HCT116 (cell line): ENCODE results near the gene DNAAF5. TPM values are rescaled to one million over a fixed set of nuclear protein-coding genes. Genes with fewer than 3 reads are reported as not detected.

Source experiments
- ATAC-seq: fragments of 200-7000 bp; cut with Tn5 transposase; 2 replicates; pipeline ENCODE4 v1.9.1; 2020; ENCODE audit warnings: mild to moderate bottlenecking, moderate library complexity
- BruUV-seq: library from RNA; stranded (reverse); fragments of 400-500 nt; replicated peaks from 2 replicates; lab custom pipeline; 2021; lab: Mats Ljungman, UMichigan
- CTCF ChIA-PET: fragments of 300-600 bp; sonication (Branson Sonifier 250); formaldehyde crosslinking; loops from one replicate; lab custom pipeline; 2021; ENCODE audit warnings: antibody characterized with exemption; lab: Charles Lee
- POLR2A ChIA-PET: fragments of 300-600, 350-600 bp; sonication (Branson Sonifier 250); formaldehyde crosslinking; loops from one replicate; lab custom pipeline; 2021; ENCODE audit warnings: antibody characterized with exemption; lab: Charles Lee
- RAD21 ChIA-PET, 2 experiments: fragments of 300-600 bp; sonication (Branson Sonifier 250); formaldehyde crosslinking; loops; one replicate each; lab custom pipeline; 2023; ENCODE audit warnings: low total read pairs in 2 of 2; ENCODE audit not compliant: uncharacterized antibody in 2 of 2, unreplicated experiment in 2 of 2, low non-redundant PET in 1 of 2; lab: Charles Lee
- DNase-seq: peaks from one replicate; pipeline ENCODE4 v3.0.0-alpha.2; 2010; ENCODE audit warnings: low read depth, low spot score
- H2AFZ ChIP-seq: fragments of 200-600 bp; shearing (Covaris generic), sonication (generic); 2 replicates; pipeline ENCODE4 v1.6.1; 2017; ENCODE audit warnings: low read depth, mixed run types, mixed read lengths, antibody characterized with exemption, low read length; ENCODE audit not compliant: poor library complexity, severe bottlenecking
- H3K27ac ChIP-seq: 2 replicates; pipeline ENCODE4 v1.5.1; 2012; ENCODE audit warnings: low read depth, low read length
- H3K27me3 ChIP-seq: fragments of 200-600 bp; sonication (generic); 2 replicates; pipeline ENCODE4 v1.6.1; 2016; ENCODE audit warnings: mixed run types, low read length, mixed read lengths; ENCODE audit not compliant: insufficient read depth
- H3K36me3 ChIP-seq, 2 experiments: fragments of 200-500 bp in 1 of 2; fragments of 200-600 bp in 1 of 2; sonication (Bioruptor generic) in 1 of 2; sonication (generic) in 1 of 2; 2 replicates each; pipeline versions ENCODE4 v1.5.1 to v1.6.1; 2014 to 2016; ENCODE audit warnings: low read length in 2 of 2, inconsistent platforms in 1 of 2, mixed read lengths in 1 of 2, mixed run types in 1 of 2; ENCODE audit not compliant: insufficient read depth in 2 of 2, control insufficient read depth in 1 of 2
- H3K4me1 ChIP-seq, 2 experiments: fragments of 200-600 bp in 1 of 2; sonication (generic) in 1 of 2; 2 replicates each; pipeline versions ENCODE4 v1.5.1 to v1.6.1; 2012 to 2017; ENCODE audit warnings: low read length in 2 of 2, inconsistent platforms in 1 of 2, mild to moderate bottlenecking in 1 of 2, mixed read lengths in 1 of 2, mixed run types in 1 of 2, moderate library complexity in 1 of 2; ENCODE audit not compliant: insufficient read depth in 2 of 2, control insufficient read depth in 1 of 2
- H3K4me2 ChIP-seq: fragments of 200-600 bp; sonication (generic); 2 replicates; pipeline ENCODE4 v1.6.1; 2017; ENCODE audit warnings: mixed run types, low read length, mixed read lengths
- H3K4me3 ChIP-seq, 2 experiments: fragments of 200-600 bp in 1 of 2; sonication (generic) in 1 of 2; replicated peaks in 1 of 2; 2 replicates each; pipeline ENCODE4 v1.5.1; 2011 to 2016; ENCODE audit warnings: low read length in 2 of 2, control low read depth in 1 of 2, low read depth in 1 of 2, mild to moderate bottlenecking in 1 of 2, mixed read lengths in 1 of 2, mixed run types in 1 of 2
- H3K79me2 ChIP-seq: fragments of 200-600 bp; sonication (generic); 2 replicates; pipeline ENCODE4 v1.6.1; 2017; ENCODE audit warnings: mild to moderate bottlenecking, mixed run types, low read length, moderate library complexity, mixed read lengths; ENCODE audit not compliant: insufficient read depth
- H3K9ac ChIP-seq: fragments of 200-600 bp; sonication (generic); 2 replicates; pipeline ENCODE4 v1.6.1; 2016; ENCODE audit warnings: low read length, mixed read lengths
- H3K9me2 ChIP-seq: fragments of 200-600 bp; sonication (generic), shearing (Covaris generic); 2 replicates; pipeline ENCODE4 v1.6.1; 2017; ENCODE audit warnings: mixed run types, mild to moderate bottlenecking, moderate library complexity; ENCODE audit not compliant: insufficient read depth
- H3K9me3 ChIP-seq, 2 experiments: fragments of 200-500 bp in 1 of 2; fragments of 200-600 bp in 1 of 2; sonication (Bioruptor generic) in 1 of 2; sonication (generic) in 1 of 2; 2 replicates each; pipeline ENCODE4 v1.6.1; 2014 to 2017; ENCODE audit warnings: low read length in 2 of 2, mixed read lengths in 2 of 2, inconsistent platforms in 1 of 2, low read depth in 1 of 2, mild to moderate bottlenecking in 1 of 2, mixed run types in 1 of 2, moderate library complexity in 1 of 2; ENCODE audit not compliant: control insufficient read depth in 1 of 2, insufficient read depth in 1 of 2
- H4K20me1 ChIP-seq: fragments of 200-600 bp; sonication (generic), shearing (Covaris generic); 2 replicates; pipeline ENCODE4 v1.6.1; 2017; ENCODE audit warnings: mixed run types, mild to moderate bottlenecking, moderate library complexity; ENCODE audit not compliant: insufficient read depth
- ATF3 ChIP-seq: IDR thresholded peaks from 2 replicates; pipeline ENCODE4 v1.6.1; 2012
- CBX3 ChIP-seq: IDR thresholded peaks from 2 replicates; pipeline ENCODE4 v1.6.1; 2012; ENCODE audit warnings: low read depth
- EGR1 ChIP-seq: IDR thresholded peaks from 2 replicates; pipeline ENCODE4 v1.6.1; 2012; ENCODE audit warnings: low read depth
- ELF1 ChIP-seq: IDR thresholded peaks from 2 replicates; pipeline ENCODE4 v1.6.1; 2012; ENCODE audit warnings: low read depth, borderline replicate concordance
- EZH2phosphoT487 ChIP-seq: fragments of 200-600 bp; IDR thresholded peaks from 2 replicates; pipeline ENCODE4 v1.6.1; 2018; ENCODE audit warnings: antibody characterized with exemption, borderline replicate concordance
- JUND ChIP-seq: IDR thresholded peaks from 2 replicates; pipeline ENCODE4 v1.6.1; 2012
- POLR2A ChIP-seq: IDR thresholded peaks from 2 replicates; pipeline ENCODE4 v1.7.0; 2011; ENCODE audit warnings: borderline replicate concordance; ENCODE audit not compliant: insufficient read depth, insufficient read length; ENCODE audit errors: extremely low read depth
- POLR2AphosphoS5 ChIP-seq: IDR thresholded peaks from 2 replicates; pipeline ENCODE4 v1.6.1; 2011; ENCODE audit warnings: mild to moderate bottlenecking, low read depth, low read length, moderate library complexity
- RAD21 ChIP-seq: IDR thresholded peaks from 2 replicates; pipeline ENCODE4 v1.6.1; 2012; ENCODE audit warnings: low read depth, mild to moderate bottlenecking
- SIN3A ChIP-seq: IDR thresholded peaks from 2 replicates; pipeline ENCODE4 v1.6.1; 2012; ENCODE audit warnings: low read depth
- SP1 ChIP-seq: IDR thresholded peaks from 2 replicates; pipeline ENCODE4 v1.6.1; 2012; ENCODE audit warnings: low read depth
- SRF ChIP-seq: IDR thresholded peaks from 2 replicates; pipeline ENCODE4 v1.6.1; 2012; ENCODE audit warnings: low read depth
- YY1 ChIP-seq: IDR thresholded peaks from 2 replicates; pipeline ENCODE4 v1.6.1; 2011; ENCODE audit warnings: low read length, low read depth, moderate library complexity, mild to moderate bottlenecking; ENCODE audit not compliant: insufficient replicate concordance; ENCODE audit errors: extremely low read depth
- ZFX ChIP-seq: fragments of 450-650 bp; IDR thresholded peaks from 2 replicates; pipeline ENCODE4 v1.6.1; 2017
- intact Hi-C: fragments of 100-400 bp; cut with micrococcal nuclease; formaldehyde crosslinking; loops from 2 replicates; pipeline ENCODE4 v1.10.0; 2022
- total RNA-seq: library from RNA; stranded (reverse); gene quantifications from one replicate; pipeline ENCODE4 v1.2.1, GENCODE V29; 2021; ENCODE audit not compliant: unreplicated experiment
- TF ChIP-seq, protein P1 (sequence below): IDR thresholded peaks from 2 replicates; pipeline ENCODE4 v1.6.1; 2012
- TF ChIP-seq, protein P2 (sequence below), 3 experiments: fragments of 200-600 bp in 1 of 3; sonication (generic) in 1 of 3; IDR thresholded peaks in 2 of 3; conservative IDR thresholded peaks in 1 of 3; 2 replicates each; pipeline ENCODE4 v1.5.1; 2012 to 2017; ENCODE audit warnings: low read depth in 2 of 3, low read length in 2 of 3, antibody characterized with exemption in 1 of 3, borderline replicate concordance in 1 of 3, control low read depth in 1 of 3, mild to moderate bottlenecking in 1 of 3, mixed read lengths in 1 of 3, mixed run types in 1 of 3, moderate library complexity in 1 of 3; ENCODE audit not compliant: insufficient read depth in 1 of 3
- TF ChIP-seq, protein P3 (sequence below): IDR thresholded peaks from 2 replicates; pipeline ENCODE4 v1.6.1; 2011; ENCODE audit warnings: mild to moderate bottlenecking, low read length, moderate library complexity; ENCODE audit not compliant: insufficient replicate concordance; ENCODE audit errors: extremely low read depth

DNAAF5 gene
- total RNA-seq, 1 experiment from 2014 or later, result 69.4 TPM

- H3K9me2 ChIP-seq, result no peaks in the 10 kb centered on the region
- TF ChIP-seq EGR1 (no peak), ATF3 (no peak), CBX3 (no peak), POLR2A (no peak), YY1 (no peak)
- TF ChIP-seq, protein P1, sequence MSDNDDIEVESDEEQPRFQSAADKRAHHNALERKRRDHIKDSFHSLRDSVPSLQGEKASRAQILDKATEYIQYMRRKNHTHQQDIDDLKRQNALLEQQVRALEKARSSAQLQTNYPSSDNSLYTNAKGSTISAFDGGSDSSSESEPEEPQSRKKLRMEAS, result no peak
- intact Hi-C loops, result no loop called here
- no peak overlapping the region for H3K9ac ChIP-seq
- no peak overlapping the region for H2AFZ ChIP-seq
- RAD21 ChIA-PET, result no interaction called here
- ATAC-seq, result no peak
- no peak for DNase-seq
- peaks cover 3% of the 10 kb centered on the region; the same call in 1 of the 2 replicates for H3K79me2 ChIP-seq
- H3K27me3 ChIP-seq, result no peaks in the 10 kb centered on the region
- no TSS peak for BruUV-seq
- no peak overlapping the region for H3K27ac ChIP-seq
- H3K9me3 ChIP-seq, result no peaks in the 10 kb centered on the region
- no peak overlapping the region for H3K4me3 ChIP-seq
- no peaks in the 10 kb centered on the region for H4K20me1 ChIP-seq
- H3K4me1 ChIP-seq, result no peaks in the 10 kb centered on the region
- POLR2A ChIA-PET, result no interaction called here
- CTCF ChIA-PET, result no interaction called here
- H3K36me3 ChIP-seq, result peaks cover 29 to 49% of the 10 kb centered on the region in 2 experiments
- H3K4me2 ChIP-seq, result no peak overlapping the region
Measured at GRCh38 chr7:762885-763284, 36.4 kb downstream of the DNAAF5 start.

DNA sequence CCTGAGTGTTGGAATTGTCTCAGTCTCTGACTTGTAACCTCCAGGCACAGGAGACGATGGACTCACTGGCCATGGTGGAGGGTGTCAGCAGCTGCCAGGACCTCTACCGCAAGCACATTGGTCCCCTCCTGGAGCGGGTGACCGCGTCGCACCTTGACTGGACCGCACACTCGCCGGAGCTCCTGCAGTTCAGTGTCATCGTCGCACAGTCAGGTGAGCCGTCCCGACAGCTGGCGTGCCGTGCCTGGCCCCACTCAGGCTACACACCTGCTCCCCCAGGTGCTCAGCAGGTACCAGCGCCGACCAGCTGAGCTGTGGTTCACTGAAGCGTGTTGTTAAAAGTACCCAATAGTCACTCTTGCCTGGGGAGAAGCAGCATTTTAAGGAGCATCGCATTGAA, 37.3 kb downstream of the DNAAF5 start:
- Histone ChIP-seq H3K27ac (no peak overlapping the region), H3K9me3 (no peaks in the 10 kb centered on the region), H3K79me2 (peaks cover 3% of the 10 kb centered on the region; the same call in 1 of the 2 replicates), H4K20me1 (no peaks in the 10 kb centered on the region), H3K36me3 (peaks cover 24 to 44% of the 10 kb centered on the region in 2 experiments), H2AFZ (no peak overlapping the region), H3K9ac (no peak overlapping the region), H3K9me2 (no peaks in the 10 kb centered on the region), H3K4me2 (no peak overlapping the region), H3K4me1 (no peaks in the 10 kb centered on the region), H3K4me3 (no peak overlapping the region), H3K27me3 (no peaks in the 10 kb centered on the region)
- ATAC-seq (no peak), DNase-seq (no peak)
- intact Hi-C loops, result no loop called here
- BruUV-seq, result no TSS peak
- ChIA-PET RAD21 (no interaction called here), CTCF (no interaction called here), POLR2A (no interaction called here)
- TF ChIP-seq ZFX (no peak), SRF (no peak), CBX3 (no peak), SP1 (no peak), JUND (no peak), POLR2AphosphoS5 (no peak), SIN3A (no peak), RAD21 (no peak), YY1 (no peak), EZH2phosphoT487 (no peak), ELF1 (no peak), ATF3 (no peak)
- TF ChIP-seq, protein P2, sequence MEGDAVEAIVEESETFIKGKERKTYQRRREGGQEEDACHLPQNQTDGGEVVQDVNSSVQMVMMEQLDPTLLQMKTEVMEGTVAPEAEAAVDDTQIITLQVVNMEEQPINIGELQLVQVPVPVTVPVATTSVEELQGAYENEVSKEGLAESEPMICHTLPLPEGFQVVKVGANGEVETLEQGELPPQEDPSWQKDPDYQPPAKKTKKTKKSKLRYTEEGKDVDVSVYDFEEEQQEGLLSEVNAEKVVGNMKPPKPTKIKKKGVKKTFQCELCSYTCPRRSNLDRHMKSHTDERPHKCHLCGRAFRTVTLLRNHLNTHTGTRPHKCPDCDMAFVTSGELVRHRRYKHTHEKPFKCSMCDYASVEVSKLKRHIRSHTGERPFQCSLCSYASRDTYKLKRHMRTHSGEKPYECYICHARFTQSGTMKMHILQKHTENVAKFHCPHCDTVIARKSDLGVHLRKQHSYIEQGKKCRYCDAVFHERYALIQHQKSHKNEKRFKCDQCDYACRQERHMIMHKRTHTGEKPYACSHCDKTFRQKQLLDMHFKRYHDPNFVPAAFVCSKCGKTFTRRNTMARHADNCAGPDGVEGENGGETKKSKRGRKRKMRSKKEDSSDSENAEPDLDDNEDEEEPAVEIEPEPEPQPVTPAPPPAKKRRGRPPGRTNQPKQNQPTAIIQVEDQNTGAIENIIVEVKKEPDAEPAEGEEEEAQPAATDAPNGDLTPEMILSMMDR (IDR thresholded peaks at IDR 0.05 in 2 of 3, conservative IDR thresholded peaks at IDR 0.05 in 1 of 3; ENCODE audit: borderline replicate concordance in 1 of 3, insufficient read depth in 1 of 3, low read depth in 2 of 3, low read length in 2 of 3), result no peak
- TF ChIP-seq, protein P3, sequence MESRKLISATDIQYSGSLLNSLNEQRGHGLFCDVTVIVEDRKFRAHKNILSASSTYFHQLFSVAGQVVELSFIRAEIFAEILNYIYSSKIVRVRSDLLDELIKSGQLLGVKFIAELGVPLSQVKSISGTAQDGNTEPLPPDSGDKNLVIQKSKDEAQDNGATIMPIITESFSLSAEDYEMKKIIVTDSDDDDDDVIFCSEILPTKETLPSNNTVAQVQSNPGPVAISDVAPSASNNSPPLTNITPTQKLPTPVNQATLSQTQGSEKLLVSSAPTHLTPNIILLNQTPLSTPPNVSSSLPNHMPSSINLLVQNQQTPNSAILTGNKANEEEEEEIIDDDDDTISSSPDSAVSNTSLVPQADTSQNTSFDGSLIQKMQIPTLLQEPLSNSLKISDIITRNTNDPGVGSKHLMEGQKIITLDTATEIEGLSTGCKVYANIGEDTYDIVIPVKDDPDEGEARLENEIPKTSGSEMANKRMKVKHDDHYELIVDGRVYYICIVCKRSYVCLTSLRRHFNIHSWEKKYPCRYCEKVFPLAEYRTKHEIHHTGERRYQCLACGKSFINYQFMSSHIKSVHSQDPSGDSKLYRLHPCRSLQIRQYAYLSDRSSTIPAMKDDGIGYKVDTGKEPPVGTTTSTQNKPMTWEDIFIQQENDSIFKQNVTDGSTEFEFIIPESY, result no peak
- TF ChIP-seq, protein P1, result no peak
